IMR-90 (cell line): ENCODE results near the gene PCMTD2.

ENCODE experiments used
- CEBPB ChIP-seq: IDR thresholded peaks from 2 replicates; pipeline ENCODE4 v1.6.1; 2012; ENCODE audit warnings: low read depth, low read length, improper control_type of control experiment
- FOS ChIP-seq: fragments of 150-350 bp; IDR thresholded peaks from 2 replicates; pipeline ENCODE4 v1.6.1; 2016; ENCODE audit warnings: low read depth, low read length
- MAFK ChIP-seq: IDR thresholded peaks from 2 replicates; pipeline ENCODE4 v1.6.1; 2012; ENCODE audit warnings: low read depth, low read length, improper control_type of control experiment
- POLR2A ChIP-seq: IDR thresholded peaks from 2 replicates; pipeline ENCODE4 v1.6.1; 2012; ENCODE audit warnings: mild to moderate bottlenecking, low read depth, low read length
- RAD21 ChIP-seq: IDR thresholded peaks from 2 replicates; pipeline ENCODE4 v1.6.1; 2012; ENCODE audit warnings: low read length, improper control_type of control experiment
- RCOR1 ChIP-seq: IDR thresholded peaks from 2 replicates; pipeline ENCODE4 v1.6.1; 2012; ENCODE audit warnings: mild to moderate bottlenecking, low read length, improper control_type of control experiment; ENCODE audit not compliant: insufficient replicate concordance
- RFX5 ChIP-seq: IDR thresholded peaks from 2 replicates; pipeline ENCODE4 v1.8.0; 2012; ENCODE audit warnings: low read depth, mild to moderate bottlenecking, low read length, moderate library complexity
- SMC3 ChIP-seq: fragments of 150-350 bp; IDR thresholded peaks from 2 replicates; pipeline ENCODE4 v1.6.1; 2016; ENCODE audit warnings: low read depth, mild to moderate bottlenecking, antibody characterized with exemption, low read length, moderate library complexity
- TF ChIP-seq, protein P1 (sequence below): conservative IDR thresholded peaks from 2 replicates; pipeline ENCODE4 v1.5.1; 2012; ENCODE audit warnings: mild to moderate bottlenecking, low read depth, low read length, improper control_type of control experiment
- TF ChIP-seq, protein P2 (sequence below): fragments of 150-350 bp; IDR thresholded peaks from 2 replicates; pipeline ENCODE4 v1.6.1; 2016; ENCODE audit warnings: low read depth, mild to moderate bottlenecking, low read length, moderate library complexity, borderline replicate concordance

DNA sequence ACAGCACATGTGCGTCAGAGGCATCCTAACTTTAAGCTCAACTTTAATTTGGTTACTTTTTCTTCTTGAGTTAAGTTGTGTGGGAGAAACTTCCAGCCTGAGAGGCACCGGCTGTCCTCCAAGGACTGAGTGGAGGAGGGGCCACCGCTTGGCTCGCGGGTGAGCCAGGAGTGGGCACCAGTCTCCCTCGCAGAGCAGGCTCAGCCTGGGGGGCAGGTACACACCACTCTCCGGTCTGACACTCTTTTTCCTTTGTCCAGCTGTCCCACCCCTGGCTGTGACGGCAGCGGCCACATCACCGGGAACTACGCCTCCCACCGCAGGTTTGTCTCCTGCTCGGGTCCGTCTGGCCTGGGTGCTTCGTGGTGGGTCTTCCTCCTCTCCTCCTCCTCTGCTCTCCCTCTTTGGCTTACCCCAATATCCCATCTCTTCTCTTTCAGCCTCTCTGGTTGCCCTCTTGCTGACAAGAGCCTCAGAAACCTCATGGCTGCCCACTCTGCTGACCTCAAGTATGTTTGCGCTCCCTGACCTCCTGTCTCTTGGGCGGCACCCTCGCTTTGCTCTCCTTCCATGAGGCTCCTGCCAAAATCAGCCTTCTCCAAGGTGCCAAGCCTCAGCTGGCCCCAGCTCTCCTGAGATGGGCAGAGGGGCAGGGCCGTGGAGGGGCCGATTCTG, 32.6 kb upstream of the PCMTD2 start:
- TF ChIP-seq POLR2A = no peak
- no peak for TF ChIP-seq RFX5
- TF ChIP-seq, protein P1, sequence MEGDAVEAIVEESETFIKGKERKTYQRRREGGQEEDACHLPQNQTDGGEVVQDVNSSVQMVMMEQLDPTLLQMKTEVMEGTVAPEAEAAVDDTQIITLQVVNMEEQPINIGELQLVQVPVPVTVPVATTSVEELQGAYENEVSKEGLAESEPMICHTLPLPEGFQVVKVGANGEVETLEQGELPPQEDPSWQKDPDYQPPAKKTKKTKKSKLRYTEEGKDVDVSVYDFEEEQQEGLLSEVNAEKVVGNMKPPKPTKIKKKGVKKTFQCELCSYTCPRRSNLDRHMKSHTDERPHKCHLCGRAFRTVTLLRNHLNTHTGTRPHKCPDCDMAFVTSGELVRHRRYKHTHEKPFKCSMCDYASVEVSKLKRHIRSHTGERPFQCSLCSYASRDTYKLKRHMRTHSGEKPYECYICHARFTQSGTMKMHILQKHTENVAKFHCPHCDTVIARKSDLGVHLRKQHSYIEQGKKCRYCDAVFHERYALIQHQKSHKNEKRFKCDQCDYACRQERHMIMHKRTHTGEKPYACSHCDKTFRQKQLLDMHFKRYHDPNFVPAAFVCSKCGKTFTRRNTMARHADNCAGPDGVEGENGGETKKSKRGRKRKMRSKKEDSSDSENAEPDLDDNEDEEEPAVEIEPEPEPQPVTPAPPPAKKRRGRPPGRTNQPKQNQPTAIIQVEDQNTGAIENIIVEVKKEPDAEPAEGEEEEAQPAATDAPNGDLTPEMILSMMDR = no peak
- TF ChIP-seq FOS = no peak
- TF ChIP-seq SMC3 = no peak
- TF ChIP-seq RAD21 = no peak
- TF ChIP-seq, protein P2, sequence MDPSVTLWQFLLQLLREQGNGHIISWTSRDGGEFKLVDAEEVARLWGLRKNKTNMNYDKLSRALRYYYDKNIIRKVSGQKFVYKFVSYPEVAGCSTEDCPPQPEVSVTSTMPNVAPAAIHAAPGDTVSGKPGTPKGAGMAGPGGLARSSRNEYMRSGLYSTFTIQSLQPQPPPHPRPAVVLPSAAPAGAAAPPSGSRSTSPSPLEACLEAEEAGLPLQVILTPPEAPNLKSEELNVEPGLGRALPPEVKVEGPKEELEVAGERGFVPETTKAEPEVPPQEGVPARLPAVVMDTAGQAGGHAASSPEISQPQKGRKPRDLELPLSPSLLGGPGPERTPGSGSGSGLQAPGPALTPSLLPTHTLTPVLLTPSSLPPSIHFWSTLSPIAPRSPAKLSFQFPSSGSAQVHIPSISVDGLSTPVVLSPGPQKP = no peak
- TF ChIP-seq RCOR1 = no peak
- no peak for TF ChIP-seq CEBPB
- no peak for TF ChIP-seq MAFK
